ENCODE results near the gene ATP5MK. TPM values are rescaled to one million over a fixed set of nuclear protein-coding genes. Genes with fewer than 3 reads are reported as not detected.

The ATP5MK gene
- total RNA-seq, 1 experiment from 2014 or later = 556 TPM

DNA sequence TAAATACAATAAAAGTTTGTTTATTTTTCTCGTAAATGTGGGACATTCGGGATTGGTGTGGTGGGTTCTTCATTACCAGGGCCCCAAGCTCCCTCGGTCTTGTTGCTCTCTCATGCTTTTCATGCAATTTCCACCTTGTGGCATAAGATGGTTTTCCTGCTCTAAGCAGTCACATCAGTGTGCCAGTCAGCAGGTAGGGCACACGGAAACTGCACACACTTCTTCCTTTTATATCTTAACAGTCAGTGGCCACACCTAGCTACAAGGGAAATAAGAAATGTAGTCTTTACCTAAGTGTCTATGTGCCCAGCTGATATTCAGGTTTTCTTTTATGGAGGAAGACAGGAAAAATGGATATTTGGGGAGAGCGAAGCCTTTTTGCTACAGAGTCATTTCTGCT, 22.0 kb downstream of the ATP5MK start:
- no peak for ATAC-seq
- intact Hi-C loops (cut with micrococcal nuclease) = no loop called here
- peaks cover 3 to 5% of the 10 kb centered on the region in 2 experiments; a peak in 3 of 4 replicates for H3K4me1 ChIP-seq (ENCODE audit: control insufficient read depth in 1 of 2, insufficient read depth in 2 of 2, low read length in 2 of 2)
- H3K9me3 ChIP-seq (ENCODE audit: control insufficient read depth in 1 of 2, insufficient read depth in 1 of 2, low read depth in 1 of 2, low read length in 2 of 2) = no peaks in the 10 kb centered on the region
- no TSS peak for BruUV-seq (replicated peaks)
- H3K27ac ChIP-seq (ENCODE audit: low read depth, low read length) = no peak overlapping the region
- ChIA-PET CTCF (no interaction called here), POLR2A (no interaction called here), RAD21 (ENCODE audit: low non-redundant PET in 1 of 2, low total read pairs in 2 of 2, uncharacterized antibody in 2 of 2, unreplicated experiment in 2 of 2) (no interaction called here)
- H3K9ac ChIP-seq (ENCODE audit: low read length) = no peak overlapping the region
- H4K20me1 ChIP-seq (ENCODE audit: insufficient read depth) = no peaks in the 10 kb centered on the region
- no peaks in the 10 kb centered on the region for H3K9me2 ChIP-seq (ENCODE audit: insufficient read depth)
- no peak overlapping the region for H3K4me2 ChIP-seq (ENCODE audit: low read length)
- no peaks in the 10 kb centered on the region for H3K27me3 ChIP-seq (ENCODE audit: insufficient read depth, low read length)
- H3K36me3 ChIP-seq (ENCODE audit: control insufficient read depth in 1 of 2, insufficient read depth in 2 of 2, low read length in 2 of 2) = peaks cover 0 to 5% of the 10 kb centered on the region in 2 experiments; a peak in 3 of 4 replicates
- no peak overlapping the region for H3K4me3 ChIP-seq (replicated peaks in 1 of 2; ENCODE audit: low read depth in 1 of 2, low read length in 2 of 2)
- TF ChIP-seq JUND (IDR thresholded peaks at IDR 0.05) (no peak), ELF1 (IDR thresholded peaks at IDR 0.05; ENCODE audit: borderline replicate concordance, low read depth) (no peak), SRF (IDR thresholded peaks at IDR 0.05; ENCODE audit: low read depth) (no peak), SP1 (IDR thresholded peaks at IDR 0.05; ENCODE audit: low read depth) (no peak), CBX3 (IDR thresholded peaks at IDR 0.05; ENCODE audit: low read depth) (no peak), SIN3A (IDR thresholded peaks at IDR 0.05; ENCODE audit: low read depth) (no peak)
- TF ChIP-seq, protein P1, sequence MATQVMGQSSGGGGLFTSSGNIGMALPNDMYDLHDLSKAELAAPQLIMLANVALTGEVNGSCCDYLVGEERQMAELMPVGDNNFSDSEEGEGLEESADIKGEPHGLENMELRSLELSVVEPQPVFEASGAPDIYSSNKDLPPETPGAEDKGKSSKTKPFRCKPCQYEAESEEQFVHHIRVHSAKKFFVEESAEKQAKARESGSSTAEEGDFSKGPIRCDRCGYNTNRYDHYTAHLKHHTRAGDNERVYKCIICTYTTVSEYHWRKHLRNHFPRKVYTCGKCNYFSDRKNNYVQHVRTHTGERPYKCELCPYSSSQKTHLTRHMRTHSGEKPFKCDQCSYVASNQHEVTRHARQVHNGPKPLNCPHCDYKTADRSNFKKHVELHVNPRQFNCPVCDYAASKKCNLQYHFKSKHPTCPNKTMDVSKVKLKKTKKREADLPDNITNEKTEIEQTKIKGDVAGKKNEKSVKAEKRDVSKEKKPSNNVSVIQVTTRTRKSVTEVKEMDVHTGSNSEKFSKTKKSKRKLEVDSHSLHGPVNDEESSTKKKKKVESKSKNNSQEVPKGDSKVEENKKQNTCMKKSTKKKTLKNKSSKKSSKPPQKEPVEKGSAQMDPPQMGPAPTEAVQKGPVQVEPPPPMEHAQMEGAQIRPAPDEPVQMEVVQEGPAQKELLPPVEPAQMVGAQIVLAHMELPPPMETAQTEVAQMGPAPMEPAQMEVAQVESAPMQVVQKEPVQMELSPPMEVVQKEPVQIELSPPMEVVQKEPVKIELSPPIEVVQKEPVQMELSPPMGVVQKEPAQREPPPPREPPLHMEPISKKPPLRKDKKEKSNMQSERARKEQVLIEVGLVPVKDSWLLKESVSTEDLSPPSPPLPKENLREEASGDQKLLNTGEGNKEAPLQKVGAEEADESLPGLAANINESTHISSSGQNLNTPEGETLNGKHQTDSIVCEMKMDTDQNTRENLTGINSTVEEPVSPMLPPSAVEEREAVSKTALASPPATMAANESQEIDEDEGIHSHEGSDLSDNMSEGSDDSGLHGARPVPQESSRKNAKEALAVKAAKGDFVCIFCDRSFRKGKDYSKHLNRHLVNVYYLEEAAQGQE (IDR thresholded peaks at IDR 0.05; ENCODE audit: low read depth) = no peak
- no peak for DNase-seq (ENCODE audit: low read depth, low spot score)
- H2AFZ ChIP-seq (ENCODE audit: low read depth, low read length, poor library complexity, severe bottlenecking) = no peak overlapping the region
- H3K79me2 ChIP-seq (ENCODE audit: insufficient read depth, low read length) = peaks cover 23% of the 10 kb centered on the region

DNA sequence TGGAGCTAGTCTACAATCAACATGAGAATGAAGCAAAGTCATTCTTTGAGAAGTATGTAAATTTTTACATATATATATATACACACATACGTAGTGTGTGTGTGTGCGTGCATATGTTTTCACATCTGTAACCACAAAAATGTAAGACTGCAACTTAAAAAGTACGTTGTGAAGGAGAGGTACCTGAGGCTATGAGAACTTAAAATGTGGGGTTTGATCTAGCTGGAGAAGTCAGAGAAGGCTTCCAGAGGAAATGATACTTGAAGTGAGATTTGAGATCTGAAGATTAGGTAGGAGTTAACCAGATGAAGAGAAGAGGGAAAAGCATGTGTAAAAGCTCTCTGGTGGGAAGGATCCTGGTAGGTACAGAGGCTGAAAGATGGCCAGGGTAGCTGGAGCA, 22.7 kb downstream of the ATP5MK start:
- H3K4me1 ChIP-seq (ENCODE audit: control insufficient read depth in 1 of 2, insufficient read depth in 2 of 2, low read length in 2 of 2) = peaks cover 7 to 10% of the 10 kb centered on the region in 2 experiments; a peak in 3 of 4 replicates
- H4K20me1 ChIP-seq (ENCODE audit: insufficient read depth) = no peaks in the 10 kb centered on the region
- no peak overlapping the region for H3K4me2 ChIP-seq (ENCODE audit: low read length)
- ChIA-PET CTCF (no interaction called here), RAD21 (ENCODE audit: low non-redundant PET in 1 of 2, low total read pairs in 2 of 2, uncharacterized antibody in 2 of 2, unreplicated experiment in 2 of 2) (no interaction called here), POLR2A (interaction anchor here (0.7 kb wide), 1 partner anchor 14 kb away, joined by 3 read pairs; no protein-coding TSS in a partner anchor)
- H3K36me3 ChIP-seq (ENCODE audit: control insufficient read depth in 1 of 2, insufficient read depth in 2 of 2, low read length in 2 of 2) = peaks cover 0 to 5% of the 10 kb centered on the region in 2 experiments; a peak in 3 of 4 replicates
- intact Hi-C loops (cut with micrococcal nuclease) = no loop called here
- ATAC-seq = no peak
- BruUV-seq (replicated peaks) = TSS peak; percentile 10
- H3K9me2 ChIP-seq (ENCODE audit: insufficient read depth) = no peaks in the 10 kb centered on the region
- H3K27me3 ChIP-seq (ENCODE audit: insufficient read depth, low read length) = no peaks in the 10 kb centered on the region
- no peak overlapping the region for H3K9ac ChIP-seq (ENCODE audit: low read length)
- peaks cover 25% of the 10 kb centered on the region for H3K79me2 ChIP-seq (ENCODE audit: insufficient read depth, low read length)
- no peak for TF ChIP-seq SP1 (IDR thresholded peaks at IDR 0.05; ENCODE audit: low read depth)
- TF ChIP-seq, protein P2, sequence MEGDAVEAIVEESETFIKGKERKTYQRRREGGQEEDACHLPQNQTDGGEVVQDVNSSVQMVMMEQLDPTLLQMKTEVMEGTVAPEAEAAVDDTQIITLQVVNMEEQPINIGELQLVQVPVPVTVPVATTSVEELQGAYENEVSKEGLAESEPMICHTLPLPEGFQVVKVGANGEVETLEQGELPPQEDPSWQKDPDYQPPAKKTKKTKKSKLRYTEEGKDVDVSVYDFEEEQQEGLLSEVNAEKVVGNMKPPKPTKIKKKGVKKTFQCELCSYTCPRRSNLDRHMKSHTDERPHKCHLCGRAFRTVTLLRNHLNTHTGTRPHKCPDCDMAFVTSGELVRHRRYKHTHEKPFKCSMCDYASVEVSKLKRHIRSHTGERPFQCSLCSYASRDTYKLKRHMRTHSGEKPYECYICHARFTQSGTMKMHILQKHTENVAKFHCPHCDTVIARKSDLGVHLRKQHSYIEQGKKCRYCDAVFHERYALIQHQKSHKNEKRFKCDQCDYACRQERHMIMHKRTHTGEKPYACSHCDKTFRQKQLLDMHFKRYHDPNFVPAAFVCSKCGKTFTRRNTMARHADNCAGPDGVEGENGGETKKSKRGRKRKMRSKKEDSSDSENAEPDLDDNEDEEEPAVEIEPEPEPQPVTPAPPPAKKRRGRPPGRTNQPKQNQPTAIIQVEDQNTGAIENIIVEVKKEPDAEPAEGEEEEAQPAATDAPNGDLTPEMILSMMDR (IDR thresholded peaks at IDR 0.05 in 2 of 3, conservative IDR thresholded peaks at IDR 0.05 in 1 of 3; ENCODE audit: borderline replicate concordance in 1 of 3, insufficient read depth in 1 of 3, low read depth in 2 of 3, low read length in 2 of 3) = no peak
- TF ChIP-seq FOSL1 (IDR thresholded peaks at IDR 0.05; ENCODE audit: low read depth) = no peak
- TF ChIP-seq JUND (IDR thresholded peaks at IDR 0.05) = no peak
- TF ChIP-seq SRF (IDR thresholded peaks at IDR 0.05; ENCODE audit: low read depth) = no peak
- no peak for TF ChIP-seq EGR1 (IDR thresholded peaks at IDR 0.05; ENCODE audit: low read depth)
- no peak for TF ChIP-seq ELF1 (IDR thresholded peaks at IDR 0.05; ENCODE audit: borderline replicate concordance, low read depth)
- TF ChIP-seq, protein P3, sequence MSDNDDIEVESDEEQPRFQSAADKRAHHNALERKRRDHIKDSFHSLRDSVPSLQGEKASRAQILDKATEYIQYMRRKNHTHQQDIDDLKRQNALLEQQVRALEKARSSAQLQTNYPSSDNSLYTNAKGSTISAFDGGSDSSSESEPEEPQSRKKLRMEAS (IDR thresholded peaks at IDR 0.05) = no peak
- TF ChIP-seq, protein P4, sequence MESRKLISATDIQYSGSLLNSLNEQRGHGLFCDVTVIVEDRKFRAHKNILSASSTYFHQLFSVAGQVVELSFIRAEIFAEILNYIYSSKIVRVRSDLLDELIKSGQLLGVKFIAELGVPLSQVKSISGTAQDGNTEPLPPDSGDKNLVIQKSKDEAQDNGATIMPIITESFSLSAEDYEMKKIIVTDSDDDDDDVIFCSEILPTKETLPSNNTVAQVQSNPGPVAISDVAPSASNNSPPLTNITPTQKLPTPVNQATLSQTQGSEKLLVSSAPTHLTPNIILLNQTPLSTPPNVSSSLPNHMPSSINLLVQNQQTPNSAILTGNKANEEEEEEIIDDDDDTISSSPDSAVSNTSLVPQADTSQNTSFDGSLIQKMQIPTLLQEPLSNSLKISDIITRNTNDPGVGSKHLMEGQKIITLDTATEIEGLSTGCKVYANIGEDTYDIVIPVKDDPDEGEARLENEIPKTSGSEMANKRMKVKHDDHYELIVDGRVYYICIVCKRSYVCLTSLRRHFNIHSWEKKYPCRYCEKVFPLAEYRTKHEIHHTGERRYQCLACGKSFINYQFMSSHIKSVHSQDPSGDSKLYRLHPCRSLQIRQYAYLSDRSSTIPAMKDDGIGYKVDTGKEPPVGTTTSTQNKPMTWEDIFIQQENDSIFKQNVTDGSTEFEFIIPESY (IDR thresholded peaks at IDR 0.05; ENCODE audit: extremely low read depth, insufficient replicate concordance, low read length) = no peak
- TF ChIP-seq ZFX (IDR thresholded peaks at IDR 0.05) = no peak
- no peak for DNase-seq (ENCODE audit: low read depth, low spot score)
- no peaks in the 10 kb centered on the region for H3K9me3 ChIP-seq (ENCODE audit: control insufficient read depth in 1 of 2, insufficient read depth in 1 of 2, low read depth in 1 of 2, low read length in 2 of 2)
- no peak overlapping the region for H3K27ac ChIP-seq (ENCODE audit: low read depth, low read length)
- no peak overlapping the region for H2AFZ ChIP-seq (ENCODE audit: low read depth, low read length, poor library complexity, severe bottlenecking)
- H3K4me3 ChIP-seq (replicated peaks in 1 of 2; ENCODE audit: low read depth in 1 of 2, low read length in 2 of 2) = no peak overlapping the region

Measured in HCT116 (cell line).